ELF-1 (cell line): ENCODE data around the gene MRPL18.
"Not testable (repeated sequence)": the region's sequence is repeated elsewhere in the genome, so short reads cannot be mapped to it uniquely, and the experiment has no call there.

ENCODE experiments used
- DNase-seq: peaks from one replicate; pipeline ENCODE4 v3.0.0-alpha.2; 2016; ENCODE audit warnings: low read depth, low spot score

Gene MRPL18

GRCh38 chr6:159790149-159790955 is at the start of gene MRPL18:
Gene MRPL18 (plus strand): TSS chr6:159790467. CDS start chr6:159790588, 121 bp downstream.
- peak; percentile 98 for DNase-seq

GRCh38 chr6:159742165-159742564 is 48.1 kb upstream of the MRPL18 start:
- DNase-seq, result no peak

- DNase-seq, result no peak
Measured at GRCh38 chr6:159745081-159745480, 45.2 kb upstream of the MRPL18 start.

- DNase-seq, result no peak
Measured at GRCh38 chr6:159746759-159747158, 43.5 kb upstream of the MRPL18 start.

GRCh38 chr6:159748127-159748526 is 42.1 kb upstream of the MRPL18 start:
- DNase-seq, result not testable (repeated sequence)

GRCh38 chr6:159751448-159751847 is 38.8 kb upstream of the MRPL18 start:
- no peak for DNase-seq

- no peak for DNase-seq
Measured at GRCh38 chr6:159753081-159753872, 37.0 kb upstream of the MRPL18 start.

- no peak for DNase-seq
Measured at GRCh38 chr6:159754401-159754800, 35.9 kb upstream of the MRPL18 start.

GRCh38 chr6:159754959-159755914 is 35.0 kb upstream of the MRPL18 start:
- no peak for DNase-seq

- no peak for DNase-seq
Measured at GRCh38 chr6:159756508-159756907, 33.8 kb upstream of the MRPL18 start.

- DNase-seq, result no peak
Measured at GRCh38 chr6:159758031-159759001, 32.0 kb upstream of the MRPL18 start.

GRCh38 chr6:159759645-159760044 is 30.6 kb upstream of the MRPL18 start:
- DNase-seq, result no peak

GRCh38 chr6:159760602-159761057 is 29.6 kb upstream of the MRPL18 start:
- DNase-seq, result peak; percentile 87

- DNase-seq, result peak; percentile 67
Measured at GRCh38 chr6:159761129-159761872, 29.0 kb upstream of the MRPL18 start.

GRCh38 chr6:159761873-159762680 is 28.2 kb upstream of the MRPL18 start, which contains the start of gene ACAT2:
Gene ACAT2 (plus strand): TSS chr6:159762045. CDS start chr6:159762088, 43 bp downstream.
- peak; percentile 98 for DNase-seq

- no peak for DNase-seq
Measured at GRCh38 chr6:159762681-159763293, 27.5 kb upstream of the MRPL18 start.

- no peak for DNase-seq
Measured at GRCh38 chr6:159766906-159767305, 23.4 kb upstream of the MRPL18 start.

GRCh38 chr6:159769470-159769869 is 20.8 kb upstream of the MRPL18 start:
- no peak for DNase-seq
